ENCODE results near the gene ZMAT5.
"Not testable (repeated sequence)": the region's sequence is repeated elsewhere in the genome, so short reads cannot be mapped to it uniquely, and the experiment has no call there.

Gene ZMAT5

GRCh38 chr22:29784451-29785361, 17.9 kb upstream of the ZMAT5 start:
- no peak for DNase-seq

DNA sequence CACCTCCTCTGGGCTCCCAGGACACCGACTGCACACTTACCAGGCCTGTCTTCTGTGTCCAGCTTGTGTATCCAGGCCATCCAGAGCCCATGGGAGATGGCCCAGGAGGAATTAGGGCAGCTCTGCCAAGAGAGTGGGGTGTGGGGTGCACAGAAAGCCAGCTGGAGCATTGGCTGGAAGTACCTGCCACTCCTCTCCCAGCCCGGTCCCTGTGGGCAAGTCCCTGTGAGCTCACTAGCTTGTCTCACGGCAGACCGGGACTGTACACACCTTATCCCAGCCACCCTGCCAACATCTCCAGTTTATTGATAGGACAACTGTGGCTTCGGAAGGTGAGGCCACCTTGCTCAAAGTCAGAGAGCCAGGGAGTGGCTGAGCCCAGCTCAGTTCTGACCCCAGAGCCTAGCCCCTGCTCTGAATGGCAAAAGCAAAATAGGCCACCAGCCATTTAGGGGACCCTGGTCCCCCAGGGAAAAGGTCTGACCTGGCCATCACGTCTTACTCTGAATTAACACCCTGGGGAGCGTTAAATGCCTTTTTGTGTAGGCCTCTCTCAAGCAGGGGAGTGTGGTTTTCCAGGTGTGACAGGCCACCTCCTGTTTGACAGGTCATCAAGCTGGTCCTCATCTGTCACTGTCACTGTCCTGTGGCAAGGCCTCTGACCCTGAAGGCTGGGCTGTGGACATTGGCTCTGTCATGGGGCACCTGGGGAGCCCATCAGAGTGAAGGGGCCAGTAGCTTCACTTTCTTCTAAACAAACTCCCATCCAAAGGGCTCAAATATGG, 15.4 kb upstream of the ZMAT5 start:
- DNase-seq, result no peak

DNA sequence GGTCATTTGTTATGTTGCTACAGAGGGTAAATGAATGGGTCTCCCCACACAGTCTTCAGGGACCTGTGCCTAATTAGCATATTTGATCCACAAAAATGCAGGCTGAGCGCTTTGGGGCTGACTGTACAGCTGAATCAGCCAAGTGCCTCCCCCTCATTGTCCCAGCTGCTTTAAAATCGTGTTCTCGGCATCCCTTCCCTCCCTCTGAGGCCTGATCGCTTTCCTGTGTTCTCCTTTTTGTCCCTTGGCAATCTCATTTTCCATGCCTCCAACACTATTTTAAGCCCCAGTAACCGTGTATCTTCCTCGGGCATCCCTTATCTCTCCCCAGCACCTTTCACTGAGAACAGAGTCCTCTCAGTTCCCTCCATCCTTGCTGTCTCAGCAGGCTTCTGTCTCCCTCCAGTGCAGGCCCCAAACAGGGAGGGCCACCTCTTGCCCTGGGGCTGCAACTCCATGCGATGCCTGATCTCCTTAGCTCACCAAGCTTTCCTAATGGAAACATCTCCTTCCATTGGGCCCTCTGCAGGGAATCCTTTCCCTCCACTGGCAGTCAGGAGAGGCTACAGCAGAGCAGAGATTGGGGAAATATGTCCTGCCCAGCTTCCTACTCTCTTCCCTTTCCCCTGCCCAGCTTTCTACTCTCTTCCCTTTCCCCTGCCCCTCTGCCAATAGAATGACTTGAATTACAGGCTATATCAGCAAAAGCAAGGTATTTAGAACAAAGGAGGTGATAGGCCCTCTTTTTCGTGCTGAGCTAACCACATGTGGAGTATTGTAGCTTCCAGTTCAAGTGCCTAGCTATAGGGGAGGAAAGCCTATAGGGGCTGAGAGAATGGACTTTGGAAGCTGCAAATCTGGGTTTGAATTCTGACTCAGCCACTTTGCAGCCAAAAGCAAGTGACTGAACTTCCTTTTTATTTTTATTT, 14.2 kb upstream of the ZMAT5 start:
- no peak for DNase-seq

DNA sequence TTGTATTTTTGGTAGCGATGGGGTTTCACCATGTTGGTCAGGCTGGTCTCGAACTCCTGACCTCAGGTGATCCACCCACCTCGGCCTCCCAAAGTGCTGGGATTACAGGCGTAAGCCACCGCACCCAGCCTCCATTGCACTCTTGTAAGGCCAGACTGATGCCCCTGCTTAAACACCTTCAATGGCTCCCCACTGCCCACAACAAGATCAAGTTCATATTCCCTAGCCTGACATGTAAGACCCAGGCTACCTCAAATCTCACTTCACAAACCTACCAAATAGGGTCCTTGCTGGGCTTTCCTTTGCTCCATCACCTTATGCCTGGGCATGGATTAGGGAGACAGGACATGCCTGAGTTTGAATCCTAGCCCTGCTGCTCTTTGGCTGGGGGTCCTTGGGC, 13.4 kb upstream of the ZMAT5 start:
- no peak for DNase-seq

DNA sequence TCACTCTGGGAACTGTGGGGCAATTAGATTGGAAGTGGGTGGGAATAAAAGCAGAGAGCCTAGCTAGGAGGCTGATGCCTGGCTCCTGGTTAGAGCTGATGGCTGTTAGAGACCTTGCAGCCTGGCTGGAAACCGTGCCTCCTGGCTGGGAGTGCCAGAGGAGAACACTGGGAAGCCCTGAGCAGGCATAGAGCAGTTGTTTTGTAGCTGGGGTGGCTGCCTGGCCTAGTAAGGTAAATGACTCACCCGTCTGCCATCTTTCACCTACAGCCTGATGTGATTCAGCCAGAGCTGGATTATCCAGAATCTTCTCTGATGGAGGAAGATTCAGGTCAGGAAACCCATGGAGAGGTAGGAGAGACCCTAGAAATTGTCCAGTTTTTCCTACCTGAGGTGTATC, 6.4 kb upstream of the ZMAT5 start:
- DNase-seq, result no peak

DNA sequence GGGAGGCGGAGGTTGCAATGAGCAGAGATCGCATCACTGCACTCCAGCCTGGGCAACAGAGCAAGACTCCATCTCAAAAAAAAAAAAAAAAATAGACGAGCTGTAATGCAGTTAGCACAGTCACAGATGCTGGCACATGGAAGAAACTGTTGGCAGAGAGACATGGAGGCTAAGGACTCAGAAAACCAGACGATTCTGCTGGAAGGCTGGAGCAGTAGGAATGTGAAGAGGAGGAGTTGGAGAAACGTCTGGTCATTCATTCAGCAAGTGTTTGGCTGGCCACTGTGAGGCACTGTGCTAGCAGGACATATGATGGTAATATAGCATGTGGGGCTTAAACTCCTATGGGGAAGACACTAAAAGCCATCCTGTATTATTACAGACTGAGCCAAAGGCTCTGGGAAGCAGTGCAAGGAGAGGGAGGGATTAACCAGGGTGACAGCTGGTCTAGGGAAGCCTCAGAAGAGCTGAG, 5.4 kb upstream of the ZMAT5 start:
- no peak for DNase-seq

GRCh38 chr22:29769723-29770321, 3.0 kb upstream of the ZMAT5 start:
- DNase-seq, result no peak

GRCh38 chr22:29768052-29768693, 1.4 kb upstream of the ZMAT5 start:
- no peak for DNase-seq

GRCh38 chr22:29767171-29768051, 604 bp upstream of the ZMAT5 start, which contains the start of gene UQCR10:
TSS of gene UQCR10 (plus strand) at chr22:29767369. CDS start at chr22:29767399, 30 bp downstream.
- peak; percentile 84 for DNase-seq

- DNase-seq, result no peak
Measured at GRCh38 chr22:29765905-29766631, 739 bp downstream of the ZMAT5 start.

- peak; percentile 53 for DNase-seq
Measured at GRCh38 chr22:29762263-29762662, 4.5 kb downstream of the ZMAT5 start.

GRCh38 chr22:29758959-29759358, 7.8 kb downstream of the ZMAT5 start:
- DNase-seq, result no peak

DNA sequence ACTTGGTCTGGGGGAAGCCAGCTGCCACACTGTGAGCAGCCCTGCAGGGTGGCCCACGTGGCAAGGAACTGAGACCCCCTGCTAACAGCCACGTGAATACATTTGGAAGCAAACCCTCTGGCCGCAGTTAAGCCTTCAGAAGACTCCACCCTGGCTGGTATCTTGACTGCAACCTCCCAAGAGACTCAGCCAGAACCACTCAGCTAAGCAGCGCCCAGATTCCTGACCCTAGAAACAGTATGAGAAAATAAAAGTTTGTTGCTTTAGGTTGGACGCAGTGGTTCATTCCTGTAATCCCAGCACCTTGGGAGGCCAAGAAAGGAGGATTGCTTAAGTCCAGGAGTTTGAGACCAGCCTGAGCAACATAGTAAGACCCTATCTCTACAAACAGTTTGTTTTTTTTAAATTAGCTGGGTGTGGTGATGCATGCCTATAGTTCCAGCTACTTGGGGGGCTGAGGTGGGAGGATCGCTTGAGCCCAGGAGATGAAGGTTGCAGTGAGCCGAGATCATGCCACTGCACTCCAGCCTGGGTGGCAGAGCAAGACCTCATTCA, 8.7 kb downstream of the ZMAT5 start:
- no peak for DNase-seq

GRCh38 chr22:29757096-29757495, 9.7 kb downstream of the ZMAT5 start:
- no peak for DNase-seq

GRCh38 chr22:29756341-29756740, 10.5 kb downstream of the ZMAT5 start:
- no peak for DNase-seq

GRCh38 chr22:29755889-29756288, 10.9 kb downstream of the ZMAT5 start:
- DNase-seq, result no peak

DNA sequence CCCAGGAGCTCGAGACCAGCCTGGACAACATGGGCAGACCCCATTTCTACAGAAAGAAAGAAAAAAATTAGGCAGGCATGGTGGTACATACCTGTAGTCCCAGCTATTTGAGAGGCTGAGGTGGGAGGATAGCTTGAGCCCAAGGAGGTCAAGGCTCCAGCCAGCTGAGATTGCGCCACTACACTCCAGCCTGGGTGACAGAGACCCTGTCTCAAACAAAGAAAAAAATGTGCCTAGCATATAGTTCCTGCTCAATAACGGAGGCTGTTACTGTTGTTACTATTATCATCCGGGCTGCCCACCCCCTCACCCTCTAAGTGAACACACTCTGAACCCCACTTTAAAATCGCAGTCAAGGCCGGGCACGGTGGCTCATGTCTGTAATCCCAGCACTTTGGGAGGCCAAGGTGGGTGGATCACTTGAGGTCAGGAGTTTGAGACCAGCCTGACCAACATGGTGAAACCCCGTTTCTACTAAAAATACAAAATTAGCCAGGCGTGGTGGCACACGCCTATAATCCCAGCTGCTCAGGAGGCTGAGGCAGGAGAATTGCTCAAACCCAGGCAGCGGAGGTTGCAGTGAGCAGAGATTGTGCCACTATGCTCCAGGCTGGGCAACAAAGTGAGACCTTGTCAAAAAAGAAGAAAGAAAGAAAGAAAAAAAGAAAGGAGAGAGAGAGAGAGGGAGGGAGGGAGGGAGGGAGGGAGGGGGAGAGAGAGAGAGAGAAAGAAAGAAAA, 12.0 kb downstream of the ZMAT5 start:
- not testable (repeated sequence) for DNase-seq

DNA sequence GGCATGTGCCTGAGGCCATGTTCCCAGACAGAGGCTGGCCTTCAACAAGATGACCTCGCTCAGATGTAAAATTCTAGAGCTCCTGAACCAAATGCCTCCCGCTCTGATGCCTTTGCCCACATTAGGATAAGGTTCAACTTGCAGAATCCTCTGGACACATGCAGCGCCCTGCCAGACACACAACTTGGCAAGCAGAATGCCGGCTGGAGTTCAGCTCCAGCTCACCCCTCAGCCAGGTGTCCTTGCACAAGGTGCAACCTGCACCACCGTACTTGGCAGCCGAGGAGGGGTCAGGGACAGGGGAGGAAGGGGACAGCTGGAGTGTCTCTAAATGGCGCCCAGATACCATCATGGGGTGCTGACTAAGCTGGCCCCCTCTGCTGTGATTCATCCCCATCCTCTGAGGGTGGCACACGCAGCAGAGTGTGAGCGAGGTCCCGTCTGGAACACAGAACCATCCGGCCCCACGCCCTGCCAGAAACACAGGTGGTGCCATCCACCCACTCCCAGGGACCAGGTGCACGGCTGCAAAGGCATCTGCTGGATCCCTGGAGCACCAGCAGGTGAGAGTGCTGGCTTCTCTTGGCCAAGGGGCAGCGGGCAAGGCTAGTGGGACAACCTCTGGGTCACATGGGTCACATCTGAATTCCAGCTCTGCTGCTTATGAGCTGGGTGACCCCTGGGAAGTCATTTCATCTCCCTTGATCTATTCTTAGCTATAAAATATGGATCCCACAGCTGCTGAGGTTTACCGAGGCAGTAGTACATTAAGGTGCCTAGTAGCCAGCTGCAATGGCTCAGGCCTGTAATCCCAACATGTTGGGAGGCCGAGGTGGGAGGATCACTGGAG, 12.8 kb downstream of the ZMAT5 start:
- DNase-seq, result no peak
